IPS-NIHi7 (cell line): ENCODE data around the gene KCNJ15.

Experiments
- DNase-seq: peaks from one replicate; pipeline ENCODE4 v3.0.0; 2012; ENCODE audit warnings: mixed read lengths; ENCODE audit errors: extremely low spot score

KCNJ15 gene

DNA sequence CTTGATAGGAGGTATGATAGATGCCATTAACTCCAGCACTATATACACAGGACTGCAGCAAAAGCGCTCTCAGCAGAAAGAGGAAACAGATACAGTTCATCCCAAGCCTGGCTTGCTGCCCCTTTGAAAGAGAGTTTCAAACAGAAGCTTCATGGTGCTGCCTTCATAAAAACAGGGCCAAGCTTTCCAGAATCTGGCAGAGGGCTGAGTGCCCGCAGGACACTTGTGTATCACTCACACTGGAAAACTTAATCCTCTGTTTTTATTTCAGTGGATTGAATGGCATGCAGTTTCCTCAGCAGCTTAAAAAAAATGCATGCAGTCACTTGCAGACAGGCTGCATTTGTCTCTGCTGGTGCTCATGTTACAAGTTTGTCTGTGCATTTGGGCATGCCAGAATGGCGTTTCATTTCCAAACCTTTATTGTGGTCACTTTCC, 40.4 kb downstream of the KCNJ15 start:
- DNase-seq = no peak

DNA sequence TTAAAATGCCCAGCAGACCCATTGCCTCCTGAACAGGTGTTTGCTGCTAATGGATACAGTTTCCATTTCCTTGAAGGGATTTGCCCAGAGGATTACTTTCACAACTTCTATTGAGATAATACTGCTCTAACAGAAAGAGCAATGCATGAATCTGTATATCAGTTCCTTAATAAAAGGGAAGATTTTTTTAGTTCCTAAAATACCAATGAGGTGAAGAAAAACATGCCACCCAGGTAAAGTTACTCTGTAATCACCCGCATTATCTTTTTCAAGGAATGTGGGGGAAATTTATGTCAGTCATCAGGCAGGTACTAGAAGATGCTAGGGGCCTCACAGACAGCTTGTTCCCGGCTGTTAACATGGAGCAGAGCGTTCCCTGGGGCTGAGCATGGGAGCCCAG, 41.1 kb downstream of the KCNJ15 start:
- no peak for DNase-seq

DNA sequence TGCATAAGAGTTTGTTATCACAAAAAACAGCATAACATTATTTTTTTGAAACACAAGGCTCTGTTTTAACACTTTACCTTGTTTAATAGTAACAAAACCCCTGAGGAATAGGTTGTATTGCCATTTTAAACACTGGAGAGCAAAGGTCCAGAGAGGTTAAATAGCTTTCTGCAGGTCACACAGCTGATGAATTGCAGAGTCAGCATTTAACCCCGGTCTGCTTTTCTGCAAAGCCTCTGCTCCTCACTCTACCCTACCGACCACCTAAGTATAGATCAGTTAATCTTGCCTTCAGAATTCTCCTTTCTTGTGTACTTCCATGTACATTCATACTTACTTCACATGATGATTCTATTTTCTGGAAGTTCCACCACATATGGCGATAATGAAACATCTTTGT, 42.0 kb downstream of the KCNJ15 start:
- DNase-seq = no peak

DNA sequence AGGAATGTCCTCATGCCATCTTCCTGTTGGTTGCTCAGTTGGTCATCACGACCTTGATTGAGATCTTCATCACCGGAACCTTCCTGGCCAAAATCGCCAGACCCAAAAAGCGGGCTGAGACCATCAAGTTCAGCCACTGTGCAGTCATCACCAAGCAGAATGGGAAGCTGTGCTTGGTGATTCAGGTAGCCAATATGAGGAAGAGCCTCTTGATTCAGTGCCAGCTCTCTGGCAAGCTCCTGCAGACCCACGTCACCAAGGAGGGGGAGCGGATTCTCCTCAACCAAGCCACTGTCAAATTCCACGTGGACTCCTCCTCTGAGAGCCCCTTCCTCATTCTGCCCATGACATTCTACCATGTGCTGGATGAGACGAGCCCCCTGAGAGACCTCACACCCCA, 42.9 kb downstream of the KCNJ15 start:
- no peak for DNase-seq

DNA sequence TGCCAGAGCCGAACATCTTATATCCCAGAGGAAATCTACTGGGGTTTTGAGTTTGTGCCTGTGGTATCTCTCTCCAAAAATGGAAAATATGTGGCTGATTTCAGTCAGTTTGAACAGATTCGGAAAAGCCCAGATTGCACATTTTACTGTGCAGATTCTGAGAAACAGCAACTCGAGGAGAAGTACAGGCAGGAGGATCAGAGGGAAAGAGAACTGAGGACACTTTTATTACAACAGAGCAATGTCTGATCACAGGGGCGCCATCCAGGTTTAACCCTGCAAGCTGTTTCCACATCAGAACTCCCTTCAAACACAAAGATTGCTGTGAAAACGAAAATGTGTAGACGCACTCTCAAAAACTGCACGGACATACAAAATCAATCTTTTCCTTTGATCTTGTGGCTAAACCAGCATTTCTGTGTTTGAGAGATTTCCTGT, 43.4 kb downstream of the KCNJ15 start:
- no peak for DNase-seq

DNA sequence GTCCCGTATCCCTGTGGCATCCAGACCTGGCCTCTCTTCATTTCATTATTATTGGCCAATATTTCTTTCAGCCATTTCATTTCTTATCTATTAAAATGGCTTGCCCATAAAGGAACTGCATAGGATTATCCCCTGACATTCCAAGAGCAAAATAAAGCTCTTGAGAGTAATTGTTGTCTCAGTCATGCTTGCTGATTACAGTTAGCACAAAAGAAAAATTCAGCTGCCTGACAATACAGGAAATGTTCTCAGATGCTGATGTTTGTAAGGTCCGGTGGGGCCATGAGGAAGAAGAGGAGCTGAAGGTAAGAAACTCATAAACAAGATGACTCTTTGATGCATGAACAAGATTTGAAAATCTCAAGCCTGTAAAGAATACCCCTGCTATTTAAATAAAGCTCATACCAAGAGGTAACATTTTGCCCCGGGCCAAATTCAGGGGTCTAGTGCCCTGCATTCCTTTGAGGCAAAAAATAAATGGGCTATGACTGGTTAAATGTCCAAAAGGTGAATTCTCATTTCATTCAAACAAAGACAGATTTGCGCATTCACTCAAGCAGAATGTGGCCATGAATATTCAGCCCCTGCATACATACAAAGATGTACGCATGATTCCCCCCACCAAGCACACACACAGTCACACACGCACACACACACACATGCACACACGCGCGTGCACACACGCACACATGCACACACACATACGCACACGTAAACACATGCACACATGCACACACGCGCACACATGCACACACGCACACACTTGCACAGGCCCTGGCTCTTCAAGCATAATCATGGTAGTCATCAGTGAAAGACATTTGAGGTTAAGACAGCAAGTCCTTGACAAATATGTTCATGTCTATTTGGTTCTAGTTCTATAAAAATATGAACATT, 44.8 kb downstream of the KCNJ15 start:
- no peak for DNase-seq

DNA sequence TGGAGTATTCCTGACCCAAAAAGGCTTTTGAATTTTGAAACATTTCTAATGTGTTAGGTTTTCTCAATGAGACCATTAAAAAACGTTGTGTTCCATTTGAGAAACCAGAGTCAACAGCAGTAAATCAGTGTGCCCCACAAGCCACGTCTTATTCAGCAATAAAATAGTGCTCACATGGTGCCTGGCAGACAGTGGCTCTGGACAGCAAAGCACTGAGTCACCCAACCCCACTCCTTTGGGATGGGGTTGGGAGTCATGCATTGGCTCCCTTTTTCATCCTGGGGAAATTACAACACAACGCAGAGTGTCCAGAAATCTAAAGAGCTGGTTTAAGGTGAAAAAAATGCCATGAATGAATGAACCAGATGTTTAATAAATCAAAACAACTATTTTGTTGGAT, 46.5 kb downstream of the KCNJ15 start:
- DNase-seq = no peak

DNA sequence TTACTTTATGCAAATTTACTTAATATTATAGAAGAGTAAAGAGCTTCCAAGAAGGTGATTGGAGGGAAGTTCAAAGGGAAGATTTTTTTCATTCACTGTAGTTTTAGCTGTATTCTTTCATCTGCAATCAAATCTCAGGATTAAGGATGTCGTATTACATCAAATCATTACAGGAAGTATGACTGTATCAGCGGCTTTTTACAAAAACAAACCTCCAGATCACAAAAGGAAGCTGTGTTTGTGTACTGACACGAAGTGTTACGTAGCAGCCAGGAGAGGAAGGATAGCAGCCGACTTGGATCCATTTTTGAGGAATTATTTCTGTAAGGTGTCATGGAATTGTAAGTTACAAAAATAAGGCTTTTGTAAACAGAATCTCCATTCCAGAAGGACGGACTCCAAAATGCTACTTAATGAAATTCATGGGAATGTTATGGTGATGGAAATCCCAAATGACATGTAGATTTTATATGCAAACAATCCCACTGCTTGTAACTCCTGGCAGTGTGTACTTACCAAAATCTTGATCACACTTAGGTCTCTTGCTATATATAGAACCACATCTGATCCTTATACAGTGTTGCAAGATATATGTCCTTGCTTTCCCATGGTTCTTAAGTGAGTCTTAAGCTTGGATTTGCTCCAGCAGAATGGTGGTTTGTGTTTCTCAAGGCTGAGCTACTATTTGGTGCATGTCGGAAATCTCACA, 49.8 kb downstream of the KCNJ15 start:
- DNase-seq = no peak

DNA sequence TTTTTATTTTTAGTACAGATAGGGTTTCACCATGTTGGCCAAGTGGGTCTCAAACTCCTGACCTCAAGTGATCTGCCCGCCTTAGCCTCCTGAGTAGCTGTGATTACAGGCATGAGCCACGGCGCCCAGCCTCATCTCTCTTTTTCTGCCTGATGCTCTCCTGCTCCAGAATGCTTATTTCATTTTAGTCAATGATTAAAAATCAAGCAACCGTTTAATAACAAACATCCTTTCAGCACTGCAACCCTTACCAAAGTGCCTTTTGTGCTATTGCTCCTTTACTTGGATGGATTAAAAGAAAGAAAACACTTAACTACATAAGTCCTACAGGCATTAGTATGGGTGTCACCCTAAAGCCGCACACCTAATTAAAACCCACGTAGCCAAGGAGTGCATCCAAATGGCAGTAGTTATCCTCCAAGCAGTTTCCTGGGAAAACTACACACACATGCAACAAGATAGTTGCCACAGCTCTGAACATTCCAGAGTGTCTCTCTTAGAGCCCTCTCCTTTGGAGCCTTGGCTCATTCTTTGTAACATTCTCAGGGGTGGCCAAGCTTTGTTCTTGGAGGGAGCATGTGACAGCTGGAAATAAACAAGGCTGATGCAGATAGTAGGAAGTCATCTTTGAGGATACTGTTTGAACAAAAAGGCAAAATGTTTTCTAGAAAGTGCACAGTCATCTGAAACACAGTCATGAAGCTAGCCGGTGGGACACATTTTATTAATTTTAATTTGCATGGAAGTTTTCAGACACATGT, 51.2 kb downstream of the KCNJ15 start:
- DNase-seq = no peak

DNA sequence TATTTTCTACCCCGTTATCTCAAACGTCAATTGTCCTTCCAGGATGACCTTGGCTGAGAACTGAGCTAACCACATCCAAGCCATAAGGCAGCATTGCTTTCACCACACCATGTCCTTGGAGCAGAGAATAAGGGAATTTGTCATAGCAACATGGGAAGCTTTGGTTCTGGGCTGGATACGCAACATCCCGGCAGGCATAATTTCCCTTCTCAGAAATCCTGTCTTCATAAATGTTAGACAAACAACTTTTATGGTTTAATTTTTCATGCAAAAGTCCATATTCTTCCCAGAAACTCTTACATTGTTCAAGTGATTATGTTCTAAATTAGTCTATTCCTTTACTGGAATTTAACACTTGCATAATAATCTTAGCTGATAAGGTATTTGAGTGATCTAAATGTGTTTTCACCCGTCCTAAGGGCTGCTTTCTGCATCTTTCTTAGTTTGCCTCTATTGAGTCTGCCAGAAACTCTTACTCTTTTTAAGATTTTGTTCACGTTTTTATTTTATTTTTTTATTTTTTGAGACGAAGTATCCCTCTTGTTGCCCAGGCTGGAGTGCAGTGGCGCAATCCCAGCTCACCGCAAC, 51.8 kb downstream of the KCNJ15 start:
- no peak for DNase-seq

DNA sequence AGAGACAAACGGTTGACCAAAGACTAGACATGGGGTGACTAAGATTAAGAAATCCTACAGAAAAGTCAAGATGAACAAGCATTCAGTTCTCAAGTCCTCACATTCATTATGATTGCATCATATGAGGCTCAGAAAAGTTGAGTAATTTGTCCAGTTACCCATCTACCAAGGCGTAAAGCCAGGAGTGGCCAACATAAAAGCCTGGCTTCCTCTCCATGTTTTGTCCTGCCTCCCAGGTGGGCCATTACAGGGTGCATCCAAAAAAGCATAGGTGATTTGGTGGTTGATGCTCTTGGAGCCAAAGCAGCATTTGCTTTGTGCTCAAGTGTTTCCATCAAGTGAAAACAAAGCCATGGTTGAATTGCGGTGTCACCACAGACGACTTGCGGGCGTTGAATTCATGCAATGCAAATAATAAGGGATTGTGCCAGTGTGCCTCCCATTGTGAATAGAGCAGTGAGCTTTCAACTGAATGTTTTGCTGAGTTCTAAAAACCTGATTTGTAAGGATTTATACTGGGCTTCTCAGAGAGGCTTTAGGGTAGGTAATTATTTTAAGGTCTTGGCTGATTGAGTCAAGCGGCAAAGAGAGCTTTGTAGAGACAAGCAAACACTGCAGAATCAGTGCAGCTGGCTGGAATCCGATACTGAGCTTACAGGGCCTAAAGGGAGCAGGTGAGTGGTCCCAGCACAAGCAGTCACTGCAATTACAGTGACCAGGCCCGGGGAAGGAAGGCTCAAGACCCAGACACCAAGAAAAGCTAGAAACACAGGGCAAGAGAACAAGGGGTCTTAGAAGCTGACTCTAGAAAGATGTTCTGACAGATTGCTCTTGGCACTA, 54.1 kb downstream of the KCNJ15 start:
- DNase-seq = no peak

DNA sequence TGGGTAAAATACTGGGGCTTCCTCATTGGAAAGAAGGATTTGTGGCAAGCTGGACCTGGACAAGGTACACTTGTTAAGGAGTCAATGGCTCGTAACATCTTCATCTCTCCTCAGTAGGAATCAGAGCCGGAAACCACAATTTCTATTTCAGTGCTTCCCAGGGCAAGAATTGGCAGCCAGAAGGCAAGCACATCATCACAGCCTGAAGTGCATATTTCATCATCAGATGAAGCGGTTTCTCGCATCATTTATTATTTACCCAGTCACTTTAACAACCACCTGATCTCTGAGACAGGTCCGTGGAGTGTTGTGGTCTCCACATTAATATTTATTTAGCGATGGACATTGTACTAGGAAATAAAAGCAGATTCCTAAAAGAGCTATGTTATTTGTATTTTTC, 55.0 kb downstream of the KCNJ15 start:
- DNase-seq = no peak

DNA sequence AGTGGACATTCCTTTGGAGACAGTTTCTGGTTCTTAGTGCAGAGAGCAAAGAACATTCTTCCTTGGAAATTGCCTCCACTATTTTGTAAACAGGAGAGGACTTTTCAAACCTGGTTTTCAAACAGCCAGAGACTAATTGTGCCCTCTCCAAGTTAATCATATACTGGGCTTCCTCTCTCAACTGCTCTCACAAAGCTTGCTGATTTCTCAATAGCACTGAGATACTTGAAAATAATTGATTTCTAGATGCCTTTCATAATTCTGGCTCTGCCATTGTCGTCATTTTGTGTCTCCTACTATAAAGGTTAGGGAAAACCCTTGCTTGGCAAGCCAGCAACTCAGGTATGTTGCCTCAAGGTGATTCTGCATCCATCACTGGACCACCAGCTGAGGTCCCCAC, 56.0 kb downstream of the KCNJ15 start:
- DNase-seq = no peak

DNA sequence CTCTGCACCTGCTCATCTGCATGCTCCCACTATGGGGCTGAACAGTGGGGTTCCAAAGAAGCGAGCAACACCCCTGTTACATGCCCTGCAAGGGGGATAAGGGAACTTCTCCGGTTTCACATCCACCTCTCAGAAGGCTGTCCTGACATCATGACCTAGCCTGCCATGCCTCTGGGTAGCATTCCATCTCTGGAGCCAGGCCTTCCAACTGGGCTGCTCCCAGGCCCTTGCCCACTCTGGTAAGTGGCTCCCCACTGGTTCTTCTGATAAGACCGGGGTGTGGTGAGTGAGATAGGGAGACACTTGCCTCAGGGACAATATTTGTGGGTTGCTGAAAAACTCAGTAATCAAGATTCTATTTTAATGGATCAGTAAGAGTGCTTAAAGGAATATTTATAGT, 57.8 kb downstream of the KCNJ15 start:
- DNase-seq = no peak

DNA sequence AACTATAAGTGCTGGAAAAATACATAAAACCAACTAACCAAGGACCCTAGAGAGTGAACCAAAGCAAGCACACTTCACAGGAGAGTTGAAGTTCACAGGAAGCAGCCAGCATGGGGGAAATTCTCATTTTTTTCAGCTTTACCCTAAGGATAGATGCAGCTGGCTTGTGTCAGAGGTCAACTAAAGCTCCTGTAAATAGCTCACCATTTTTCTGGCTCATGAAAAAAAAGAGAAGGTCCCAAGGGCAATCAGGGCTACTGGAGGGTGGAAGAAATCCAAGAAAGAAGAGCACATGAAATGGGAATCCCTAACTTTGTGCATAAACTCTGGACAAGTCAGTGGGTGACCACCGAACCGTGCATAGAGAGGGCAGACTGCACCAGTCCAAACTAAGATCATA, 58.3 kb downstream of the KCNJ15 start:
- DNase-seq = no peak

DNA sequence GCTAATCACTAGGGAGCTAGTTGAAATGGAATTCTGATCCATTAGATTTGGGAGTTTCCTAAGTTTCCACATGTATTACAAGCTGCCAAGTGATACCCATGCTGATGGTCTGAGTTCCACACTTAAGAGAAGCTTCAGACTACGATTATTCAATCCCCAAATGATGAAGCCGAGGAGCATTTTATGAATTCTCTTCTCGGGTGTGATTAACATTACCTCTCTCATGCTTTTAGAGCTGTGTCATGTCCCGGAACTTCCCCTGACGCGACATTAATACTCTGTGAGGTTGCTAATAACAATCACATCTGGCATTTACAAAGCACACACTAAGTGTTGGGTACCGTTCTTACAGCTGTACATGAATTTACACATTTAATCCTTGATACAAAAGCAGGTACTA, 63.0 kb downstream of the KCNJ15 start:
- no peak for DNase-seq

DNA sequence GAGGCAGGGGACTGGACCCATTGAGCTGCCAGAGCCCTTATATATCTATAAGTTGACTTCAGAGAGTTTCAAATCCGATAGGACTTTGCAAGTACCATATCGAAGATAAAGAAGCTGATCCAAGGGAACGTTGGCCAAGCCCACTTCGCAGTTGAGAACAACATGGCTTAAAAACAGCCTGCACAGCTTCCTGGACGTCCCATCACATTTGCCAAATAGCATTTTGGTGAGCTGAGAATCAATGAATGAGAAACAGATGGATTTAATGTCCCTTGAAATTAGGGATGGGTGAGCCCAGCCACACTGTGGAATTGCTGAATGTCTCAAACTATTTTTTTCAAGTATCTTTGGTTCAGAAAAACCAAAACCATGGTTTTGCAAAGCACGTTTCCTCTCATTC, 64.8 kb downstream of the KCNJ15 start:
- no peak for DNase-seq

DNA sequence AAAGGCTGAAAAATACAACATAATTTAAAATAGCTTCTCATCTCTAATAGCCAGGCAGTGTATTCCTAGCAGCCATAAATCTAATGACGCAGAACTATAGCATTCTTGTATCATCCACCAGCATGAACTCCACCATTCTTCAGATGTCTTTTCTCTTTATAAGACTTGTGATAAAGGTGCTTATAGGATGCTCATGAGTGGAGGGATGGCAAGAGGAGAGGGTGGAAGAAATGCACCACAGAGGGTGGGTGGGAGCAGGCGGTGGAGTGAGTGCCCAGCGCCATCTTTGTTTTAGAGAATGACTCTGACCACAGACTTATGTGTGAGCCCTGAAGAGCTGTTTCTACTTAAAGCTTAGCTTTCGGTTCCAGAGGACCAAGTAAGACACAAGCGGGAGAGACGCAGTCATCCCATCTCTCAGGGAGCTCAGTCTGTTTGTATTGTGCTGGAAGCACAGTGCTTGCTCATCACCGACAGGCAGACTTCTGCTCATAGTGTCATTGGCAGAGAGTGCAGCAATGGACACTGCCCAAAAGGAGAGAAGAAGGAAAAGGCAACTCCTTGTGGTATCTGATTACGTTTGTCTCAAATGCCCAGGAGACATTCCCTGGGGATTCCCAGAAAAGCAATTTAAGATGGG, 65.6 kb downstream of the KCNJ15 start:
- no peak for DNase-seq

DNA sequence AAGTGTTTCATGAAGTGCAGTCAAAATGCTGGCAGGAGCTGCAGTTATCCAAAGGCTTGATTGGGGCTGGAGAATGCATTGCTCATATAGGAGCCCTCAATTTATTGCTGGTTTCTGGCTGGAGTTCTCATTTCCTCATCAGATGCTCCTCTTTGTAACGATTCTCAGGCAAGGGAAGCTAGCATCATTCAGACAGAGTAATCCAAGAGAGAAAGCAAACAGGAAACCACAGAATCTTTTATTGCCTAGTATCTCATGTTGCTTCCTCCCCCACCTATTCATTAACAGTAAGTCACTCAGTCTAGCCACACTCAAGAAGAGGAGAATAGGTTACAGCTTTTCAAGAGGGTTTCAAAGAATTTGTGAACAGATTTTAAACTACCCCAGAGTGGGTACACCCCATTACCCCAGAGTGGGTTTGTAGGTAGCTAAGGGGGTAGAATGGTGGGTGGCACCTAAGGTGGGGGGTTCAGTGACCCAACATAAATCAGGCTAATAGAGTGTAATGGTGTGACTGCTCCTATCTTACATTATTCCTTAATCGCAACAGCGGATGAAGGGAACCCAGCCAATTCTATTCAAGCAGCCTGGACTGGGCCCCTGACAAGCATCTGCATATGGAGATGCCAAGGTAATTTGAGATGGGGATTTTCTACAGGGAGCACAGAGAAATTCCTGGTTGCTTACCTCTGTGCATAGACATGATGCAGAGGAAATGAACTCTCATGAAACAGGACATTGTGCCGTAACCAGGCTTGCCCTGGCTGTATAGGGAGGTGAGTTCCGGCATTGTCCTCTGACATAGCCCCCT, 67.1 kb downstream of the KCNJ15 start:
- peak; percentile 44 for DNase-seq

DNA sequence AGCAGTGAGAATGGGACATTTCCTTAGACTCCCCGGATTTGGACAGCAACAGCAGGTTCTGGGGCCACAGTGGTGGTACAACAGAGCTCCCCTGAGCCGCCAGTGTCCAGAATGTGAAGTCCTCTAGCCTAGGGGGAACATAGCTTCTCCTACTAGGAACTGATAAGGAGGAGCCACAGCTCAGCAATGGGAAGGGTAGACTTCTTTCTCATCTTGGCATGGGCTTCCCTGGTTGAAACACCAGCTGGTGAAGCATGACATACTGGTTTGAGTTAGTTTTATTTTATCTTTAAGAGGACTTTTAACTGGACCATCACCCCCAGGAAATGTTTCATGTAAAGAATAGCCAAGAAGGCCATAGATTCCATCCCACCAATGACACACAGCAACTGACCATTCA, 68.4 kb downstream of the KCNJ15 start:
- no peak for DNase-seq
